MCF 10A (cell line): ENCODE measurements around the gene SRGAP2B. TPM values are rescaled to one million over a fixed set of nuclear protein-coding genes. Genes with fewer than 3 reads are reported as not detected.
"Not testable (repeated sequence)": the region's sequence is repeated elsewhere in the genome, so short reads cannot be mapped to it uniquely, and the experiment has no call there.

Source experiments
- BruUV-seq: library from RNA; stranded (reverse); fragments of 400-500 nt; replicated peaks from 2 replicates; lab custom pipeline; 2021; lab: Mats Ljungman, UMichigan
- CTCF ChIA-PET: fragments of 300-600 bp; sonication (Branson Sonifier 250); formaldehyde crosslinking; extraction: SDS; loops from one replicate; lab custom pipeline; 2021; ENCODE audit warnings: antibody characterized with exemption, inconsistent platforms; lab: Yijun Ruan, JAX
- POLR2A ChIA-PET: fragments of 300-600, 350-650 bp; sonication (Branson Sonifier 250); formaldehyde crosslinking; extraction: SDS; loops from one replicate; lab custom pipeline; 2020; ENCODE audit warnings: antibody characterized with exemption, inconsistent platforms; lab: Yijun Ruan, JAX
- DNase-seq: peaks from one replicate; pipeline ENCODE4 v3.0.0-alpha.2; 2018; ENCODE audit not compliant: unreplicated experiment
- H3K27ac Mint-ChIP-seq: one replicate; pipeline ENCODE4 v1.8.0; 2022; ENCODE audit warnings: mild to moderate bottlenecking, low read depth, mixed read lengths; ENCODE audit not compliant: unreplicated experiment
- H3K27me3 Mint-ChIP-seq: one replicate; pipeline ENCODE4 v1.8.0; 2022; ENCODE audit warnings: mixed read lengths; ENCODE audit not compliant: insufficient read depth, unreplicated experiment
- H3K36me3 Mint-ChIP-seq: one replicate; pipeline ENCODE4 v1.8.0; 2022; ENCODE audit warnings: mild to moderate bottlenecking, moderate library complexity, mixed read lengths; ENCODE audit not compliant: insufficient read depth, unreplicated experiment
- H3K4me1 Mint-ChIP-seq: one replicate; pipeline ENCODE4 v1.8.0; 2022; ENCODE audit warnings: mixed read lengths; ENCODE audit not compliant: insufficient read depth, unreplicated experiment
- H3K4me3 Mint-ChIP-seq: one replicate; pipeline ENCODE4 v1.8.0; 2022; ENCODE audit warnings: mild to moderate bottlenecking, moderate library complexity, mixed read lengths; ENCODE audit not compliant: unreplicated experiment
- H3K9me3 Mint-ChIP-seq: one replicate; pipeline ENCODE4 v1.8.0; 2022; ENCODE audit warnings: mixed read lengths; ENCODE audit not compliant: unreplicated experiment
- intact Hi-C: fragments of 100-400 bp; cut with micrococcal nuclease; formaldehyde crosslinking; loops from 2 replicates; pipeline ENCODE4 v1.14.1; 2022
- total RNA-seq: library from RNA; stranded (reverse); gene quantifications from 2 replicates; pipeline ENCODE4 v1.2.3, GENCODE V29; 2022

SRGAP2B gene
- total RNA-seq, 1 experiment from 2014 or later = 50.8 TPM

- H3K36me3 Mint-ChIP-seq, POLR2A ChIA-PET, H3K27me3 Mint-ChIP-seq, DNase-seq, BruUV-seq, H3K4me1 Mint-ChIP-seq, intact Hi-C loops, H3K9me3 Mint-ChIP-seq, H3K27ac Mint-ChIP-seq, CTCF ChIA-PET: not testable (repeated sequence)
- peak overlapping the region; percentile 68 for H3K4me3 Mint-ChIP-seq
Measured at GRCh38 chr1:145094655-145095211, 395 bp downstream of the SRGAP2B start.

- H3K27me3 Mint-ChIP-seq, H3K36me3 Mint-ChIP-seq, CTCF ChIA-PET, H3K9me3 Mint-ChIP-seq, H3K4me1 Mint-ChIP-seq, POLR2A ChIA-PET, intact Hi-C loops, BruUV-seq: not testable (repeated sequence)
- DNase-seq = peak; percentile 28
- H3K27ac Mint-ChIP-seq = peak overlapping the region; percentile 97
- H3K4me3 Mint-ChIP-seq = peak overlapping the region; percentile 96
Measured at GRCh38 chr1:145093517-145094149, 1.5 kb downstream of the SRGAP2B start.

DNA sequence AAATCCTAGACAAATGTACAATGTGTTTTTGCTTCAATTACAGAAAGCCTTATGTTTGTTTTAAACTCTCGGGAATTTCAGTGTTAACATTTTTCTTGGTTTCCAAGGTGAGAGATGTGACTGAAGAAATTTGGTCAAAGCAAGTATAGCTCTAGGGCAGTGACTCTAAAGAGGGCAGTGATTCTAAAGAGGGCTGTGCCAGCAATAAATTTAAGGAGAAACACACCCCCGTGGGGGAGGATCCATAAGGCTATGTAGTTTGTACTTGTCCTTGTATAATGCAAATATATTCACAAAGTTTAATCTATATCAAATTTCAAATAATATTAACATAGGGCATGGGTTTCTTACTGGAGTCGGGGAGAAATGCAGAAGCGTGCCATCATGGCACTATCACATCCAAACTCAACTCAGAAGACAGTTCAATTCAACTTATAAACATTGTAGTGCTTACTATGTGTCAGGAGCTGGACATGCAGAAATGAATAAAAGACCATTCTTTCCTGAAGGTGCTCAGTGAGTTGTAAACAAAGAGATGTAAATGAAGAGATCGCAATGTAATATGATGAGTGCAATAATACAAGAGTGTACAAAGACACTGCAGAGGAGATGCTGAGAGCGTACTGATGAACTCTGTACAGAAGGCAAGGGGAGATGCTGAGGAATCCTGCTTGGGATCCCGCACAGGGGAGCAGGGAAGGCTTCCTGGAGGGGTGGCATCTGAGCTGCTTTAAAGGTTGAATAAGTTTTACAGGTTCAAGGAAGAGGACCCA lies 12.5 kb downstream of the SRGAP2B start:
- H3K9me3 Mint-ChIP-seq, DNase-seq, POLR2A ChIA-PET, H3K4me1 Mint-ChIP-seq, H3K36me3 Mint-ChIP-seq, H3K27ac Mint-ChIP-seq, CTCF ChIA-PET, intact Hi-C loops, H3K4me3 Mint-ChIP-seq, BruUV-seq, H3K27me3 Mint-ChIP-seq: not testable (repeated sequence)

DNA sequence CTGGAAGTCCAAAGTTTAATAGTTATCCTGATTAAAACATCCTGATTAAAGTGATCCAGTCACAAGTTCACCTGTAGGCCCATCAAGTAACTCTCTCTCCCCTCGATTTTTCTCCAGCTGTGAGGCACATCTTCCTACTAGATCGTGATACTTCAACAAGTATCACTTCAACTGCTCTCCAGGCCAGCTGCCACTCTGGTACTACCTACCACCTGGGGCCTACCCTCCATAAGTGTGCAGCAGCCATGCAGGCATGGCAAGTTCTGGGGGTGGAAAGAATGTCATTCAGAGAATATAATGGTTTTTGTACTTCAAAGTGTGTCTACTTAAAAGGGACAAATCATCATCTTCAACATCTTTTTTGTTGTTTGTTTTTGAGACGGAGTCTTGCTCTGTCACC lies 14.9 kb downstream of the SRGAP2B start:
- H3K27me3 Mint-ChIP-seq, H3K9me3 Mint-ChIP-seq, BruUV-seq, H3K4me3 Mint-ChIP-seq, CTCF ChIA-PET, intact Hi-C loops, DNase-seq, POLR2A ChIA-PET, H3K4me1 Mint-ChIP-seq, H3K36me3 Mint-ChIP-seq, H3K27ac Mint-ChIP-seq: not testable (repeated sequence)

DNA sequence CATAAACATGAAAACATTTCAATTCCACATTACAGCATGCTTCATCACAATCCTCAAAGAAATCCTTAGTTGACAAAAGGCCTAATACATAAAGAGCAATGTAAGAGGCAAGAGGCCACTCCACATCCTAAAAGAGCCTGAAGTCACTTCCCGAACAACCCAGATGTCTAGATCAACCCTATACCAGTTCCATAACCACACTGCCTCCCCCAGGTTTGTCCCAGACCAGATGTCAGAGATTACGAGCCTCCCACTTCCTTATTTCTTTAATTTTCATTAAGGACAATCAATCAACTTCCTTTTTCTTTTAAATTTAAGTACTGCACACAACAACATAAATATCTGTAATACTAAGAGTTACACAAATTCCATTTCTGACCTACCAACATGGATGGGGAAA lies 15.4 kb downstream of the SRGAP2B start:
- H3K27ac Mint-ChIP-seq, H3K4me1 Mint-ChIP-seq, CTCF ChIA-PET, intact Hi-C loops, POLR2A ChIA-PET, DNase-seq, H3K36me3 Mint-ChIP-seq, H3K4me3 Mint-ChIP-seq, H3K9me3 Mint-ChIP-seq, H3K27me3 Mint-ChIP-seq, BruUV-seq: not testable (repeated sequence)

- DNase-seq, intact Hi-C loops, BruUV-seq, H3K9me3 Mint-ChIP-seq, H3K4me3 Mint-ChIP-seq, POLR2A ChIA-PET, H3K4me1 Mint-ChIP-seq, H3K27ac Mint-ChIP-seq, H3K36me3 Mint-ChIP-seq, CTCF ChIA-PET, H3K27me3 Mint-ChIP-seq: not testable (repeated sequence)
Measured at GRCh38 chr1:145078787-145079370, 16.2 kb downstream of the SRGAP2B start.

DNA sequence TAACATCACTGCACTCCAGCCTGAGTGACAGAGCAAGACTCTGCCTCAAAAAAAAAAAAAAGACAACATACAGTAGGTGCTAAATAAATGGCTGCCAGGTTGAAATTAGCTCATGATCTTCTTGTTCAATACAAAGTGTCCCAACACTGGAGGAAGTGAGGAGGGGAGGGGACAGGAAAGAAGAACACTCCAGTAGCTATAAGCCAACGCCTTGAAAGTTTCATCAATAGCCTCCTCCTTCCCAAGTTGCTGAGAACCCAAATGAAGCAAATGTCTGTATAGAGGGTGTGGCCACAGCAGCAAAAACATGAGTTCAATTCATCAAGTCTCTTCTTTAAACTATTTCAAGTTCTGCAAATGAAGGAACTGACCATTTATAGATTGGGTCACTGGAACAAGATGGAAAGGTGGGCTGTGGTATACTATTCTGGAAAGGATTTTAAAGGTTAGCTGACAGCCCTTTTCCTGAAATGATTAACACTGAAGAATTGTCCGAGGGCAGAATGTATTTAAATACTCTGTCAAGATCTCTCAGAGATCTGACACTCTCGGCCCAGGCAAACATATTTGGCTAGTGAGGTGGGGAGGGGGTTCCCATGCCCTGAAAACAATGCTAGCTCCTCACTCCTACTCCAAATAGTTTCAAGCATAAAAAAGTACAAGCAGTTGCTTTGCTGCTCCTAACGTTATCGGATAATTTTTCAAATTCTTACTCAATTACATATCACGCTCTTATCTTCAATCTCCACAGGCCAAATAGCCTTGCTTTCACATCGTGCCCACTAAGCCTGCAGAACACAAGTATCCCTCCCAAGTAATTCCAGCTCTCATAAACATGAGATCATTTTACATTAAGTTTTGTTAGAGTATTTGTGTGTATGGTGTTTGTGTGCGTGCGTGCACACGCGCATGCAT lies 17.0 kb downstream of the SRGAP2B start:
- DNase-seq, intact Hi-C loops, H3K4me1 Mint-ChIP-seq, POLR2A ChIA-PET, H3K27me3 Mint-ChIP-seq, H3K4me3 Mint-ChIP-seq, CTCF ChIA-PET, H3K9me3 Mint-ChIP-seq, H3K27ac Mint-ChIP-seq, H3K36me3 Mint-ChIP-seq, BruUV-seq: not testable (repeated sequence)

DNA sequence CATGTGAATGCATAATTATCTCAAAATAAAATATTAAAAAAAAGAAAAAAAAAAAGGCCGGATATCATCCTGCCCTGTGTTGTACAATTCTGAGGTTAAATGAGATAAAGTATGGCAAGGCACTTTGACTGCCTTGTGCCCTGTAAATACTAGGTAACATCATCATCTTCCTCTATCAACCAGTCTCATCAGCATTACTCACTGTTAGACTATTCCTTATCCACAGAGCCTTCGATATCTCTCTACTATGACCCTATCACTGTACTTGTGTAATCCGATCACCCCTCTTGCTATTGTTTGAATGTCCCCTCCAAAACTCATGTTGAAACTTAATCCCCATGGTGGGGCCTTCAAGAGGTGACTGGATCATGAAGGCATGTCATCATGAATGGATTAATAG lies 18.3 kb downstream of the SRGAP2B start:
- H3K4me1 Mint-ChIP-seq, H3K4me3 Mint-ChIP-seq, CTCF ChIA-PET, H3K9me3 Mint-ChIP-seq, H3K27me3 Mint-ChIP-seq, H3K36me3 Mint-ChIP-seq, H3K27ac Mint-ChIP-seq, BruUV-seq, DNase-seq, intact Hi-C loops, POLR2A ChIA-PET: not testable (repeated sequence)
